ENCODE data around the gene SORCS1. TPM values are rescaled to one million over a fixed set of nuclear protein-coding genes. Genes with fewer than 3 reads are reported as not detected.

SORCS1 gene
- total and polyA plus RNA-seq, 2 of the 13 experiments (the other 11 are each of a cell fraction or from before 2014, with no cell fraction given): not detected

- TF ChIP-seq FOXP4 (CRISPR knock-in tag; IDR thresholded peaks at IDR 0.05) (no peak), MBD4 (IDR thresholded peaks at IDR 0.05; ENCODE audit: borderline replicate concordance, low read length) (no peak), BCL6 (CRISPR knock-in tag; IDR thresholded peaks at IDR 0.05) (no peak), HDAC6 (IDR thresholded peaks at IDR 0.05; ENCODE audit: low read depth, low read length) (no peak)
- TF ChIP-seq, protein P1, sequence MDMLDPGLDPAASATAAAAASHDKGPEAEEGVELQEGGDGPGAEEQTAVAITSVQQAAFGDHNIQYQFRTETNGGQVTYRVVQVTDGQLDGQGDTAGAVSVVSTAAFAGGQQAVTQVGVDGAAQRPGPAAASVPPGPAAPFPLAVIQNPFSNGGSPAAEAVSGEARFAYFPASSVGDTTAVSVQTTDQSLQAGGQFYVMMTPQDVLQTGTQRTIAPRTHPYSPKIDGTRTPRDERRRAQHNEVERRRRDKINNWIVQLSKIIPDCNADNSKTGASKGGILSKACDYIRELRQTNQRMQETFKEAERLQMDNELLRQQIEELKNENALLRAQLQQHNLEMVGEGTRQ (IDR thresholded peaks at IDR 0.05; ENCODE audit: low read depth, low read length): no peak
- TF ChIP-seq, protein P1 (CRISPR knock-in tag; IDR thresholded peaks at IDR 0.05; ENCODE audit: borderline replicate concordance): no peak
- TF ChIP-seq, protein P2, sequence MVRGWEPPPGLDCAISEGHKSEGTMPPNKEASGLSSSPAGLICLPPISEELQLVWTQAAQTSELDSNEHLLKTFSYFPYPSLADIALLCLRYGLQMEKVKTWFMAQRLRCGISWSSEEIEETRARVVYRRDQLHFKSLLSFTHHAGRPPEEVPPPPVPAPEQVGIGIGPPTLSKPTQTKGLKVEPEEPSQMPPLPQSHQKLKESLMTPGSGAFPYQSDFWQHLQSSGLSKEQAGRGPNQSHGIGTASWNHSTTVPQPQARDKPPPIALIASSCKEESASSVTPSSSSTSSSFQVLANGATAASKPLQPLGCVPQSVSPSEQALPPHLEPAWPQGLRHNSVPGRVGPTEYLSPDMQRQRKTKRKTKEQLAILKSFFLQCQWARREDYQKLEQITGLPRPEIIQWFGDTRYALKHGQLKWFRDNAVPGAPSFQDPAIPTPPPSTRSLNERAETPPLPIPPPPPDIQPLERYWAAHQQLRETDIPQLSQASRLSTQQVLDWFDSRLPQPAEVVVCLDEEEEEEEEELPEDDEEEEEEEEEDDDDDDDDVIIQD (CRISPR knock-in tag; IDR thresholded peaks at IDR 0.05; ENCODE audit: low read depth): no peak
These were observed 223.0 kb downstream of the SORCS1 start (continued) for GRCh38 chr10:106941297-106942034.

All from HepG2 (cell line).